HT1080 (cell line): ENCODE data around the gene LRMDA. TPM values are rescaled to one million over a fixed set of nuclear protein-coding genes. Genes with fewer than 3 reads are reported as not detected.

Experiments used
- DNase-seq: peaks from one replicate; pipeline ENCODE4 v3.0.0-alpha.2; 2015; ENCODE audit warnings: low read depth
- total RNA-seq: library from RNA; depleted of rRNA; stranded (reverse); fragments of >200 nt; shearing (Covaris generic); gene quantifications from 2 replicates; pipeline ENCODE4 v1.2.3, GENCODE V29; 2014

The LRMDA gene
- total RNA-seq, 1 experiment from 2014 or later = not detected

GRCh38 chr10:76447578-76447977 is 1016.2 kb downstream of the LRMDA start:
- DNase-seq = no peak

- no peak for DNase-seq
Observed at GRCh38 chr10:76451911-76452310, 1020.5 kb downstream of the LRMDA start.

GRCh38 chr10:76453332-76453731 is 1021.9 kb downstream of the LRMDA start:
- DNase-seq = no peak

- no peak for DNase-seq
Observed at GRCh38 chr10:76453997-76454396, 1022.6 kb downstream of the LRMDA start.

GRCh38 chr10:76454506-76455140 is 1023.2 kb downstream of the LRMDA start:
- DNase-seq = no peak

- DNase-seq = peak; percentile 57
Observed at GRCh38 chr10:76456197-76456596, 1024.8 kb downstream of the LRMDA start.

GRCh38 chr10:76459016-76459730 is 1027.7 kb downstream of the LRMDA start:
- no peak for DNase-seq

- no peak for DNase-seq
Observed at GRCh38 chr10:76461024-76461423, 1029.6 kb downstream of the LRMDA start.

- DNase-seq = no peak
Observed at GRCh38 chr10:76463111-76463510, 1031.7 kb downstream of the LRMDA start.

GRCh38 chr10:76466836-76467503 is 1035.5 kb downstream of the LRMDA start:
- DNase-seq = no peak

- DNase-seq = no peak
Observed at GRCh38 chr10:76469675-76470074, 1038.3 kb downstream of the LRMDA start.

- no peak for DNase-seq
Observed at GRCh38 chr10:76479103-76479790, 1047.8 kb downstream of the LRMDA start.

GRCh38 chr10:76481178-76481577 is 1049.8 kb downstream of the LRMDA start:
- no peak for DNase-seq

GRCh38 chr10:76487582-76487981 is 1056.2 kb downstream of the LRMDA start:
- DNase-seq = no peak

GRCh38 chr10:76488602-76489001 is 1057.2 kb downstream of the LRMDA start:
- no peak for DNase-seq

GRCh38 chr10:76491216-76491615 is 1059.8 kb downstream of the LRMDA start:
- DNase-seq = no peak

- peak; percentile 67 for DNase-seq
Observed at GRCh38 chr10:76492026-76492425, 1060.6 kb downstream of the LRMDA start.

- DNase-seq = no peak
Observed at GRCh38 chr10:76492678-76493472, 1061.5 kb downstream of the LRMDA start.

- DNase-seq = no peak
Observed at GRCh38 chr10:76497666-76498065, 1066.2 kb downstream of the LRMDA start.

- DNase-seq = no peak
Observed at GRCh38 chr10:76504823-76505222, 1073.4 kb downstream of the LRMDA start.

GRCh38 chr10:76509446-76509845 is 1078.0 kb downstream of the LRMDA start:
- DNase-seq = no peak
